SH-SY5Y (cell line): ENCODE results near the gene EDEM1.

Source experiments
- GATA2 ChIP-seq: IDR thresholded peaks from 2 replicates; pipeline ENCODE4 v1.6.1; 2011; ENCODE audit warnings: mild to moderate bottlenecking, low read depth, low read length
- GATA3 ChIP-seq: IDR thresholded peaks from 2 replicates; pipeline ENCODE4 v1.6.1; 2011; ENCODE audit warnings: low read depth, mild to moderate bottlenecking, low read length, moderate library complexity

Gene EDEM1

DNA sequence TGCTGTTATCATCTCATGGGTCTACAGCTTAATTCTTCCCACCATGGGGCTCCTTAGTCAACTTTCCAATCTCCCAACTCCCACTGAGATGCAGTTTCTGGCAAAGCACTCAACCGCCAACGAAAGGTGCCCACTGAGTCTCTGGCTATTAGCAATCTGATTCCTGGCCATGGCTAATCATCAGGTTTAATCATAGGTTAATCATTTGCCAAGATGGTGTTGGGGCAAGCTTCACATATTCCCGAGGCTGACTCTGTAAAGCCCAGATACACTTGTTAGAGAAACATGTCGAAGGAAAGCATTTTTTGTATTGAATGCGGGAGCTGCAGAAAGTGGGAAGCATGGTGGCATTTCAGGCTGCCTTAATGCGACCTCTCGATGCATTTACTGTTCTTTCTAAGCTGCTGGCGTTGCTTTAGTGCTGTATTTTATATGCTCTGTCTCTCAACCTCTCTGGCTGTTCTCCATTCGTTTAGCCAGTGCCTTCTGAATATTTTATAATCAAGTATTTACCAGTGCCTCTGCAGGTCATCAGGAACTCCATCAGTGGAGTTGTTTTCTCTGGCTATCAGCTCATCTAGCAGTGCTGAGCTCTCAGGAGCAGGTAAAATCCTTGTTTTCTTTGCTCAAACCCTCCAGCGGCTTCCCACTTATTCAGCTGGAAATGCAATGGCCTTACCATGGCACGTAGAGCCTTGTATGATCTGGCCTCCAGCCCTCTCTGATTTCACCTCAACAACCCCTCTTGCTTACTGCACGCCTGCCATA is 67.0 kb downstream of the EDEM1 start:
- no peak for TF ChIP-seq GATA3
- TF ChIP-seq GATA2: no peak

DNA sequence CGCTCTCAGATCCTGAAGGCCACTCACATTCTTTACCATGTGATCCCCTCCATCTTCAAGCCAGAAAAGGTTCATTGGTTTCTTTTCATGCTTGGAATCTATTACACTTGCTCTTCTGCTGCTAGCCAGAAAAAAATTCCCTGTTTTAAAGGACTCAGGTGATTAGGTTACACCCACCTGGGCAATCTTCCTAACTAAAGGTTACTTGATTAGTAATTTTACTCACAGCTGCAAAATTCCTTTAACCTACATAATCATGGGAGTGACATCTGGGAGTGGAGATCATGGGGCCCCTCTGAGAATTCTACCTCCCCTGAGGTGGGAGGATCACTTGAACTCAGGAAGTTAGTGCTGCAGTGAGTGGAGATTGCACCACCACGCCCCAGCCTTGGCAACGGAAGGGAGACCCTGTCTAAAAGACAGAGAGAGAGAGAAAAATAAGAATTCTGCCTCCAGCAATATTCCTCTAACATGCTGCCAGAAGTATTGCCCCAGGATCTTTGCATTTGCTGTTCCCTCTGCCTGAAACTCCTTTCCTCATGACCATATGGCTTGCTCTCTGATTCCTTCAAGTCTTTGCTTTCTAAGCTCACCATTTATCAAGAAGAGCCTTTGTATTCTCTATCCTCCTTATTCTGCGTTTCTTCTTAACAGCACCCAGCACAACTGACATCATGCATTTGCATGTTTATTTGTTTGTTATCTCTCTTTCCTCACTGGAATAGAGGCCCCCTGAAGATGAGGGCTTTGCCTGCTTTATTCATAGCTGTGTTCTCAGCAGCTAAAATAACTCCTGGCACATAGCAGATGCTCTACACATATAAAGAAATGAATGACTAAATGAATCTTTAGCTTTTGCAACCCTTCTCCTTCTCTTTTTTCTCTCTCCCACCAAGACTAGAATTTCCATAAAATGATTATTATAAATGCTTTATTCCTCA is 68.2 kb downstream of the EDEM1 start:
- TF ChIP-seq GATA2 (no peak), GATA3 (no peak)

DNA sequence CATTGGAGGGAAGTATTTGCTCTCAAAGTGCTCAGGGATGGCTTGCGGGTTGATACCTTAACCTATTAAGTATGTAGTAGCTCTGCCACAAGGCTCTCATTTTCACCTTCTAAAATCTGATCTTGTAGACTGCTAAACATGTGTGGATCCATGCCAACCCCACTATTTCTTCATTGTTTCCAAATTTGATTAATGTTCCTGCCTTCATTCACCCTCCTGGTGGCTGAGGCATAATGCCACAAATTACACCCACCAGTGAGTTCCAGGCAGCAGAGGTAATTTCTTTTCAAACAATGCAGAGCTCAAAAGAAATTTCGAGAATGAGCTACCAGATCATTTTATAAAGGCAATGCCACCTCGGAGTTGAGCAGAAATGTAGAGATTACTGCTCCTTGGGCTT is 71.0 kb downstream of the EDEM1 start:
- no peak for TF ChIP-seq GATA3
- no peak for TF ChIP-seq GATA2

DNA sequence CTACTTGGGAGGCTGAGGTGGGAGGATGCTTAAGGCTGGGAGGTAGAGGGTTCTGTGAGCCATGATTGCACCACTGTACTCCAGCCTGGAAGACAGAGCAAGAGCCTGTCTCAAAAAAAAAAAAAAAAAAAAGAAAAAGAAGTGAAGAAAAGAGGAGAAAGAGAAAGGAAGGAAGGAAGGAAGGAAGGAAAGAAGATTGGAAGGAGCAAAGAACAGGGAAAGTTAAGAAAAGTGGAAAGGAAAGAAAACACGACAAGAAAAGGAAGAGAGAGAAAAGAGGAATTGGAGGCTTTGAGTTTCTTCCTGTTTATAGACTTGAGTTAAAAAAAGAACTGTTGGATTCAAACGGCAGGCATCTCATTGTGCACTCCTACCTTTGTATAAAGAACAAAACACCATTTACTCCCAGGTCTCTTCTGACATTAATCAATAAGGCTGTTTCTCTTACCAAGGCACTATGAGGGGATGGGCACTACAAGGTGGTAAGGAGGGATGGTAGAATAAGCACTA is 73.5 kb downstream of the EDEM1 start:
- TF ChIP-seq GATA2: no peak
- TF ChIP-seq GATA3: no peak

DNA sequence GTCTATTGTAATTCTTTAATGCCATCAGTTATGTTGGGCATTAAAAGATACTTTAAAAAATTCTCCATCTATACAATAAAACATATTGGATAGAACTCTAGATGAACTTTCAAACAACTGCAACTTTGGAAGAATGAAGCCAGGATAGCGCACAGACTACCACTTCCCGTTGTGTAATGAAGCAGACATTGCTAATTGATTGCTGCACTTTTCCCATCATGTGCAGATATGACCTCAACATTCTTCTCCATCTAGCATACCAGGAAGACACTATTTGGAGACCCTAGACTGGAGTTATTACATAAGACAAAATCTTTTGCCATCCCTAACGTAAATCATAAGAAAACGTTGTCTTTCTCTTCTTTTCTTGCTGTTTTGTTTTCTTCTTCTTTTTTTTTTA is 75.0 kb downstream of the EDEM1 start:
- no peak for TF ChIP-seq GATA2
- no peak for TF ChIP-seq GATA3

DNA sequence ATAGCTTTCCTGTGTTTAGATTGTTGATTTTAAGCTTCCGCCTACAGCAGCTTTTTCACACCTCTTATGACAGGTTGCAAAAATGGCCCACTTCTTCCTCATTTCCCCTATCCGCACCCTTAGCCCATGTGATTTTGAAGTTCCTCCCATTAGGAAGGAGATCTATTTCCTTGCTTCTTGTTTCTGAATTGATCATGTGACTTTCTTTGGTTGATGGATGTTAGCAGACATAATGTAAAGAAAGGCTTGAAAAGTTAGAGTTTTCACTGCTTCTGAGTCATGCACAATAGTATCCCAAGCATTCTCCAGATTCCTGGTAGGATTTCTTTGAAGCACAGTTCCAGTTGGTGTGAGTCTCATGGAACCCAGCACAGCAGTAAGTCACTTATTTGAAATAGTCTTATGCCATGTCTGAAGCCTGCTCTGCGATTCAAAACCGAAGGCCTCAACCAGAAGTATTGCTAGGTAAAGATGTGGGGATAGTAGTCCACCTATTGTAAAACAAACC is 76.6 kb downstream of the EDEM1 start:
- no peak for TF ChIP-seq GATA3
- TF ChIP-seq GATA2: no peak

DNA sequence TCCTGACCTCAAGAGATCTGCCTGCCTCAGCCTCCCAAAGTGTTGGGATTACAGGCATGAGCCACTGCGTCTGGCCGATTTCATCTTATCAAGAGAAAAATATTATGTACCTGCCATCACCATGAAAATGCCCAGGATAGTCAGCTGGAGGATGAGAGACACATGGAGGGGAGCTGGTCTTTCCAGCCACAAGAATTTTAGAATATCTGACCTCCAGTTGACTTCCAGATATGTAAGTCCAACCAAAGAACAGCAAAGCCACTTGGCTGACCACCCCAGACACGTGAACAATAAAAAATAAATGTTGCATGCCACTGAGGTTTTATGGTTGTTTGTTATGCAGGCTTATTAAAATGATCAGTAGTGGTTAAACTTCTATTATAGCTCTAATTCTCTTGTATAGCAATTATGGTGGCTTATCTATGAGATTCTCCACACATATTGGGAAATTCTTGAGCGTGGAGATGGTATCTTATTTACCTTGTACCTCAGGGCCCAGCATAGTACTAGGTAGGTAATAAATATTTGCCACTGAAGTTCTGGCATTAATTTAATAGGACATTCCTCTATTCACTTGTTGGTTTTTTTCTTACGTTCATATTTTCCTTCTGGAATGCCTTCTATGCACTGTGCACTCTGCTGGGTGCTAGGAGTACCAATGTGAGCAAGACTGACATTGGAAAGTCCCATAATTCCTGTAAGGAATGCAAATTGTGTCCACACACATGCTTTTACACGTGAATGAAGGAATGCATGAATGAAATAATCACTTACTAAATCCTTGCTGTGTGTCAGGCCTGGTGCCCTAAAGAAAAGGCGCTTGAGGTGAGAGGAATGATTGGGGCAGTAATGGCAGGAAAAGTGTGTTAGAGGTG is 77.6 kb downstream of the EDEM1 start:
- TF ChIP-seq GATA3 (no peak), GATA2 (no peak)

DNA sequence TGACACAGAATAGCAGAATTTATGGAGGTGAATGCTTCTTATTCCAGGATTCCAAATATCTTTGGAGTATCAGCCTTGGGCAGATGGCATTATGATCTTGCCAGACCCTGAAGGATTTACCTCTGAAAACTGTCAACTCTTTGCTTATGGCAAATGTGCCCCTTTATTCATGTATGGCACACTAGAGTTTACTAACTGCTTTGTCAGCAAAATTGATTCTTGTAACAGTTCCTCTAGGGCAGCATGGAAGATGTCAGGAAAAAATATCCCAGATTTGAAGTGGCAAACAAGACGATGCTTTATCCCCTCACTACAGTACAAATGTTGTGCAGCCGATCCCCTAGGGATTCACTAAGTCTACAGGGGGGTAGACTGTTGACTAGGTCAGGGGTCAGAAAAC is 79.7 kb downstream of the EDEM1 start:
- TF ChIP-seq GATA3 (no peak), GATA2 (no peak)

DNA sequence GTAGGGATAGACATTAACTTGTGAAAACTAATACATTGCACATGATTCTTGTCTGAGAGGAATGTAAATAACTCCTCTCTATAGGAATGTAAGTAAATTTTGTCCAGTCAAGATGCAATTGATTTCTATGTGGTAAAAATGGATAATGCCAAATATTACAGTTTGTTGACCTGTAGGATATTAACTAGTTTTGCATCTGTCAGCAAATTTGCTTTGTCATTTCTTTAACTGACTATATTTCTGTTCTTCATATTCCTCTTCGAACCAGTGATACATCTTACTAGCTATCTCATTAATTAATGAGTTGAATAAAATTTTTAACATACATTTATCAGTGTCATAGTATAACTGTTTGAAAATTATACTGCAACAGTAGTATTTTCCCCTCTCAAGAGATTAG is 80.4 kb downstream of the EDEM1 start:
- no peak for TF ChIP-seq GATA2
- TF ChIP-seq GATA3: no peak
